GM18909 (cell line): ENCODE data around the gene MRPL2.
A peak's percentile ranks its signal among the peaks of the same experiment; 100 is the strongest.

Experiments used
- ATAC-seq: cut with Tn5 transposase; IDR thresholded peaks from one replicate; pipeline ENCODE4 v1.9.1; 2021; ENCODE audit warnings: mild to moderate bottlenecking; ENCODE audit not compliant: unreplicated experiment, poor library complexity

Gene MRPL2

GRCh38 chr6:43059168-43060033, at the start of gene MRPL2, which contains the start of gene KLC4:
TSS of gene MRPL2 (minus strand) at chr6:43059434. CDS start at chr6:43059381, 53 bp downstream.
TSS of gene KLC4 (plus strand) at chr6:43059631. CDS start at chr6:43061336, 1,705 bp downstream.
- ATAC-seq, result peak; percentile 83

- ATAC-seq, result no peak
These were observed 48.3 kb upstream of the MRPL2 start for GRCh38 chr6:43107344-43108062.

- ATAC-seq, result no peak
These were observed 46.4 kb upstream of the MRPL2 start for GRCh38 chr6:43105538-43106222.

- ATAC-seq, result no peak
These were observed 44.1 kb upstream of the MRPL2 start for GRCh38 chr6:43103253-43103876.

GRCh38 chr6:43101497-43101896, 42.3 kb upstream of the MRPL2 start:
- ATAC-seq, result no peak

GRCh38 chr6:43097502-43097901, 38.3 kb upstream of the MRPL2 start:
- ATAC-seq, result no peak

- ATAC-seq, result no peak
These were observed 37.9 kb upstream of the MRPL2 start for GRCh38 chr6:43097098-43097489.

GRCh38 chr6:43096451-43097097, 37.3 kb upstream of the MRPL2 start:
- no peak for ATAC-seq

- no peak for ATAC-seq
These were observed 36.7 kb upstream of the MRPL2 start for GRCh38 chr6:43095939-43096338.

- ATAC-seq, result no peak
These were observed 34.4 kb upstream of the MRPL2 start for GRCh38 chr6:43093436-43094289.

- no peak for ATAC-seq
These were observed 33.4 kb upstream of the MRPL2 start for GRCh38 chr6:43092635-43093034.

- no peak for ATAC-seq
These were observed 32.3 kb upstream of the MRPL2 start for GRCh38 chr6:43091436-43091991.

- no peak for ATAC-seq
These were observed 31.8 kb upstream of the MRPL2 start for GRCh38 chr6:43091020-43091419.

GRCh38 chr6:43090559-43090956, 31.3 kb upstream of the MRPL2 start:
- no peak for ATAC-seq

- ATAC-seq, result no peak
These were observed 30.8 kb upstream of the MRPL2 start for GRCh38 chr6:43089874-43090558.

- ATAC-seq, result no peak
These were observed 30.2 kb upstream of the MRPL2 start for GRCh38 chr6:43089467-43089866.

- ATAC-seq, result no peak
These were observed 29.4 kb upstream of the MRPL2 start for GRCh38 chr6:43088654-43089056.

- ATAC-seq, result no peak
These were observed 26.9 kb upstream of the MRPL2 start for GRCh38 chr6:43086022-43086658.
